NCI-H748 treated with DMSO at 0.1 percent for 48 hours (cell line): Measurements from ENCODE around the gene CLBA1.
"Not testable (repeated sequence)": the region's sequence is repeated elsewhere in the genome, so short reads cannot be mapped to it uniquely, and the experiment has no call there.

ENCODE experiments used
- DNase-seq: peaks from one replicate; lab custom pipeline; 2025; lab: John Stamatoyannopoulos, UW

Gene CLBA1

GRCh38 chr14:105023791-105024480, 38.3 kb downstream of the CLBA1 start:
- DNase-seq: no peak

- DNase-seq: no peak
Observed at GRCh38 chr14:105025429-105025828, 39.8 kb downstream of the CLBA1 start.

GRCh38 chr14:105026033-105026785, 40.6 kb downstream of the CLBA1 start:
- no peak for DNase-seq

GRCh38 chr14:105026802-105027563, 41.4 kb downstream of the CLBA1 start:
- DNase-seq: no peak

- not testable (repeated sequence) for DNase-seq
Observed at GRCh38 chr14:105027718-105028117, 42.1 kb downstream of the CLBA1 start.

GRCh38 chr14:105028251-105028927, 42.8 kb downstream of the CLBA1 start:
- no peak for DNase-seq

- DNase-seq: no peak
Observed at GRCh38 chr14:105029402-105029801, 43.8 kb downstream of the CLBA1 start.

GRCh38 chr14:105030194-105030593, 44.6 kb downstream of the CLBA1 start:
- no peak for DNase-seq

- DNase-seq: no peak
Observed at GRCh38 chr14:105030836-105031396, 45.3 kb downstream of the CLBA1 start.

GRCh38 chr14:105032451-105032901, 46.9 kb downstream of the CLBA1 start:
- not testable (repeated sequence) for DNase-seq

- DNase-seq: not testable (repeated sequence)
Observed at GRCh38 chr14:105033412-105033900, 47.9 kb downstream of the CLBA1 start.

- DNase-seq: no peak
Observed at GRCh38 chr14:105034315-105035039, 48.9 kb downstream of the CLBA1 start.

GRCh38 chr14:105035616-105036015, 50.0 kb downstream of the CLBA1 start:
- not testable (repeated sequence) for DNase-seq

GRCh38 chr14:105039458-105040205, 54.0 kb downstream of the CLBA1 start:
- no peak for DNase-seq

- DNase-seq: no peak
Observed at GRCh38 chr14:105041841-105042765, 56.5 kb downstream of the CLBA1 start.

GRCh38 chr14:105042813-105043212, 57.2 kb downstream of the CLBA1 start:
- no peak for DNase-seq

- DNase-seq: no peak
Observed at GRCh38 chr14:105043641-105044040, 58.1 kb downstream of the CLBA1 start.
